ENCODE measurements around the gene CNTRL.

The CNTRL gene

DNA sequence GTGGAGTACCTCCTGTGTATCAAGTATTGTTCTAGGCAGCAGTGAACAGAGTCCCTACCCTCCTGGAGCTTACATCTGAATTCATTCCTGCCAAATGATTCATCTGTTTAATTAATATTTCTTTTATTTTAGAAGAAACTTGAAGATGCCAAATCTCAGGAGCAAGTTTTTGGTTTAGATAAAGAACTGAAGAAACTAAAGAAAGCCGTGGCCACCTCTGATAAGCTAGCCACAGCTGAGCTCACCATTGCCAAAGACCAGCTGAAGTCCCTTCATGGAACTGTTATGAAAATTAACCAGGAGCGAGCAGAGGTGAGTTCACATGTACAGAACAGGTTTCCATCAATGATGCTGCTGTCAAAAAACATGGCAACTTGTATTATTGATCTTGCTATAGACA, 69.0 kb downstream of the CNTRL start:
- no peaks in the 10 kb centered on the region for H3K4me1 Mint-ChIP-seq
- no peaks in the 10 kb centered on the region for H3K9me3 Mint-ChIP-seq
- H3K4me3 Mint-ChIP-seq, result no peak overlapping the region
- H3K27ac Mint-ChIP-seq, result no peak overlapping the region
- no peaks in the 10 kb centered on the region for H3K27me3 Mint-ChIP-seq (ENCODE audit: low read depth)
- TF ChIP-seq, protein P1, sequence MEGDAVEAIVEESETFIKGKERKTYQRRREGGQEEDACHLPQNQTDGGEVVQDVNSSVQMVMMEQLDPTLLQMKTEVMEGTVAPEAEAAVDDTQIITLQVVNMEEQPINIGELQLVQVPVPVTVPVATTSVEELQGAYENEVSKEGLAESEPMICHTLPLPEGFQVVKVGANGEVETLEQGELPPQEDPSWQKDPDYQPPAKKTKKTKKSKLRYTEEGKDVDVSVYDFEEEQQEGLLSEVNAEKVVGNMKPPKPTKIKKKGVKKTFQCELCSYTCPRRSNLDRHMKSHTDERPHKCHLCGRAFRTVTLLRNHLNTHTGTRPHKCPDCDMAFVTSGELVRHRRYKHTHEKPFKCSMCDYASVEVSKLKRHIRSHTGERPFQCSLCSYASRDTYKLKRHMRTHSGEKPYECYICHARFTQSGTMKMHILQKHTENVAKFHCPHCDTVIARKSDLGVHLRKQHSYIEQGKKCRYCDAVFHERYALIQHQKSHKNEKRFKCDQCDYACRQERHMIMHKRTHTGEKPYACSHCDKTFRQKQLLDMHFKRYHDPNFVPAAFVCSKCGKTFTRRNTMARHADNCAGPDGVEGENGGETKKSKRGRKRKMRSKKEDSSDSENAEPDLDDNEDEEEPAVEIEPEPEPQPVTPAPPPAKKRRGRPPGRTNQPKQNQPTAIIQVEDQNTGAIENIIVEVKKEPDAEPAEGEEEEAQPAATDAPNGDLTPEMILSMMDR (IDR thresholded peaks at IDR 0.05; ENCODE audit: unreplicated experiment in 3 of 3), result no peak
- H3K36me3 Mint-ChIP-seq (ENCODE audit: low read depth), result peaks cover 74% of the 10 kb centered on the region

DNA sequence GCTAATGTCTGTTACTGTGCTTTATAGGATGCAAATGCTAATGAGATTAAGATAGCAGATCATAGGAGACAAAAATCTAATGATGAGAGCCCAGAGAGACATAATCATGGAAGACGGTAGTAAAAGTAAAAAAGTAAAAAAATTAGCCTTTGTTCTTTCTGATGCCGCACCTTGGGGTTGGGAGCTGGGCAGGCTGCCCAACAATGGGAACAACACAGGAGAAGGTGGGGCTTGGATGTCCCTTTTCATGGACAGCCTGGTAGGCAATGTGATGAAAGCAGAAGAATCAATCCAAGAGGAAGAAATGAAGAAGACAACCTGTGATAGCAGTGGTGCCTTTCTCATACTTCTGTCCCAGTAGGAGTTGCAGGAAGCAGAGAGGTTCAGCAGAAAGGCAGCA, 69.7 kb downstream of the CNTRL start:
- peaks cover 72% of the 10 kb centered on the region for H3K36me3 Mint-ChIP-seq (ENCODE audit: low read depth)
- H3K9me3 Mint-ChIP-seq, result no peaks in the 10 kb centered on the region
- H3K27ac Mint-ChIP-seq, result no peak overlapping the region
- TF ChIP-seq, protein P1 (IDR thresholded peaks at IDR 0.05; ENCODE audit: unreplicated experiment in 3 of 3), result no peak
- no peak overlapping the region for H3K4me3 Mint-ChIP-seq
- no peaks in the 10 kb centered on the region for H3K4me1 Mint-ChIP-seq
- no peaks in the 10 kb centered on the region for H3K27me3 Mint-ChIP-seq (ENCODE audit: low read depth)

DNA sequence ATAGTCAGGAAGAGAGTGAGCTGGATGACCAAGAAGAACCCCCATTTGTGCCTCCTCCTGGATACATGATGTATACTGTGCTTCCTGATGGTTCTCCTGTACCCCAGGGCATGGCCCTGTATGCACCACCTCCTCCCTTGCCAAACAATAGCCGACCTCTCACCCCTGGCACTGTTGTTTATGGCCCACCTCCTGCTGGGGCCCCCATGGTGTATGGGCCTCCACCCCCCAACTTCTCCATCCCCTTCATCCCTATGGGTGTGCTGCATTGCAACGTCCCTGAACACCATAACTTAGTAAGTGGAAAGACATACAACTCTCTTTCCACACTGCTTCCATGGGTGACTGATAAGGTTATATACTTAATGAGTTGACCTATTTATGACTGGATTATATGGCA, 75.4 kb downstream of the CNTRL start:
- Mint-ChIP-seq H3K4me1 (no peaks in the 10 kb centered on the region), H3K9me3 (no peaks in the 10 kb centered on the region), H3K27ac (no peak overlapping the region), H3K36me3 (ENCODE audit: low read depth) (peaks cover 54% of the 10 kb centered on the region), H3K27me3 (ENCODE audit: low read depth) (no peaks in the 10 kb centered on the region), H3K4me3 (no peak overlapping the region)
- TF ChIP-seq, protein P1 (IDR thresholded peaks at IDR 0.05; ENCODE audit: unreplicated experiment in 3 of 3), result no peak

DNA sequence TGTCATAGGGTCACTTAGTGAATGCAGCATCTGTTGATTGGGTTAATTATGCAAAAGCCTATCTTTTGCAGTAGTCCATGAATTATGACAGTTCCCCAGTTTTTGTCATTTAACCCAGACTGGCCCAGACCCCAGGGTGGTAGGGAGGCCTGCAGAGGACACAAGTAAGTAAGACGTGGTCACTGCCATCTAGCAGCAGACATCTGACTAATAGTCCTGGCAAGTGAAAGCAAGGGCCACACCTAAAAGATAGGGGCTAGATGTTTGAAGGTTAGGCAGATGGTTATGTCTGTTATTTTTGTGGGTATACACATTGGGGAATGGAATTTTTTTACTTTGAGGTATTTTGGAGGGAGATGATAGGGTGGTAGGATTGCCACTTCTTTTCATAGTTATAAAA, 78.9 kb downstream of the CNTRL start:
- Mint-ChIP-seq H3K27me3 (ENCODE audit: low read depth) (no peaks in the 10 kb centered on the region), H3K9me3 (no peaks in the 10 kb centered on the region), H3K36me3 (ENCODE audit: low read depth) (peaks cover 45% of the 10 kb centered on the region), H3K4me3 (no peak overlapping the region), H3K4me1 (no peaks in the 10 kb centered on the region), H3K27ac (no peak overlapping the region)
- TF ChIP-seq, protein P1 (IDR thresholded peaks at IDR 0.05; ENCODE audit: unreplicated experiment in 3 of 3), result no peak

DNA sequence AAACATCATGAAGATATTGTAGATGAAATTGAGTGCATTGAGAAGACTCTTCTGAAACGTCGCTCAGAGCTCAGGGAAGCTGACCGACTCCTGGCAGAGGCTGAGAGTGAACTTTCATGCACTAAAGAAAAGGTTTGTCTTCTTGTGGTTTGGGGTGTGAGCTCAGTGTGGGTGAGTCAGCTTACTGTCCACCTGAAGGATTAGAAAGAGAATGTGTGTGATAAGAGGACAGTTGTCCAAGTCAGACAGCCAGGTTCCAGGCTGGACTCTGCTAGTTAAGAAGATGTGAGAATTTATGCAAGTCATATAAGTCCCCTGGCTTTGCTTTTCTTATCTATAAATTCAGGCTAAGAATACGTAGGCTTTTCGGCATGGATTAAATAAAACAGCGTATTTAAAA, 80.0 kb downstream of the CNTRL start:
- H3K4me1 Mint-ChIP-seq, result no peaks in the 10 kb centered on the region
- no peak overlapping the region for H3K4me3 Mint-ChIP-seq
- H3K27me3 Mint-ChIP-seq (ENCODE audit: low read depth), result no peaks in the 10 kb centered on the region
- H3K27ac Mint-ChIP-seq, result no peak overlapping the region
- TF ChIP-seq, protein P1 (IDR thresholded peaks at IDR 0.05; ENCODE audit: unreplicated experiment in 3 of 3), result no peak
- H3K9me3 Mint-ChIP-seq, result no peaks in the 10 kb centered on the region
- peaks cover 50% of the 10 kb centered on the region for H3K36me3 Mint-ChIP-seq (ENCODE audit: low read depth)

DNA sequence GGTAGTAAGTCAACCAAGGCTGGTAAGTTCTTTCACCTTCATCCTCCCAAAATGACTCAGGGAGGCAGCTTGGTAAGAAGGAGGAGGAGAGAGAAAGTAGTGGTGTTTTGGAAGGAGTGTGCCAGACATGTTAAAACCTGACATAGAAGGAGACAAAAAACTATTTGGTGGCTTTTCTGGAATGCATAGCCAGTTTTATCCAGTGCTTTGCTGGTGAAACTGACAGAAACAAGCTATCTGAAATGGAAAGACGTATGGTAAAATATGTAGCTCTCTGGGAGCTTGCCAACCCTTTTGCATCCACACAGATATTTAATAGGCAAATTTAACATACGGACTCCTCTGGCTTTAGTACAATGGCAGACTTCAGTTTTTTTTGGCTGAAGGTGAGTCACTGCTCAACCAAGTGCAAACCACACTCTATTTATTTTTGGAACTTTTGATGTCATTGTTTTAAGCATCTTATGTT, 81.5 kb downstream of the CNTRL start:
- Mint-ChIP-seq H3K4me3 (no peak overlapping the region), H3K9me3 (no peaks in the 10 kb centered on the region), H3K27ac (no peak overlapping the region), H3K36me3 (ENCODE audit: low read depth) (peaks cover 55% of the 10 kb centered on the region), H3K27me3 (ENCODE audit: low read depth) (no peaks in the 10 kb centered on the region), H3K4me1 (no peaks in the 10 kb centered on the region)
- TF ChIP-seq, protein P1 (IDR thresholded peaks at IDR 0.05; ENCODE audit: unreplicated experiment in 3 of 3), result no peak
